Glomerular visceral epithelial cell (primary cell): ENCODE data around the gene POTEE.
"Not testable (repeated sequence)": the region's sequence is repeated elsewhere in the genome, so short reads cannot be mapped to it uniquely, and the experiment has no call there.

Experiments
- DNase-seq: peaks from one replicate; pipeline ENCODE4 v3.0.0-alpha.2; 2016; ENCODE audit errors: extremely low spot score

Gene POTEE

GRCh38 chr2:131209030-131209772 is at the start of gene POTEE:
Gene POTEE, plus strand, starts transcription at chr2:131209536. Its CDS starts 8,867 bp downstream, at chr2:131218403.
- DNase-seq = not testable (repeated sequence)

DNA sequence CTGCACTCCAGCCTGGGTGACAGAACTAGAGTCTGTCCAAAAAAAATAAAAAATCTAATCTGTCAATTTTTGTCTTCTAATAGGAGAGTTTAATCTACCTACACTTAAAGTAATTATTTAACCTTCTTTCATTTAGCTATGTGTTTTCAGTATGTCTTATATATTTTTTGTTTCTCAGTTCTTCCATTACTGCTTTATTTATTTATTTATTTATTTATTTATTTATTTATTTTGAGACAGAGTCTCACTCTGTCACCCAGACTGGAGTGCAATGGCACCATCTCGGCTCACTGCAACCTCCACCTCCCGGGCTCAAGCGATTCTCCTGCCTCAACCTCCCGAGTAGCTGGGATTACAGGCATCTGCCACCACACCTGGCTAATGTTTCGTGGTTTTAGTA is 43.8 kb upstream of the POTEE start:
- not testable (repeated sequence) for DNase-seq

DNA sequence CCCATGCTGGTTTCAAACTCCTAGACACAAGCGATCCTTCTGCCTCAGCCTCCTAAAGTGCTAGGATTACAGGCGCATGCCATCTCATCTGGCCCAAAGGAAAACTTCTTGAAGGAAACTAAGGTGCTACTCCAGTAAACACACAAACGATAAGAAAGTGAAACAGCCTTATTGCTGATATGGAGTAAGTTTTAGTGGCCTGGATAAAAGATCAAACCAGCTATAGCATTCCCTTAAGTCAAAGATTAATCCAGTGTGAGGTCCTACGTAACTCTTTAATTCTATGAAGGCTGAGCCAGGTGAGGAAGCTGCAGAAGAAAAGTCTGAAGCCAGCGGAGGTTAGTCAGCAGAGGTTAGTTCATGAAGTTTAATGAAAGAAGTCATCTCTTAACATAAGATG is 40.8 kb upstream of the POTEE start:
- no peak for DNase-seq

GRCh38 chr2:131178050-131178449 is 31.3 kb upstream of the POTEE start:
- DNase-seq = not testable (repeated sequence)

GRCh38 chr2:131178721-131179418 is 30.5 kb upstream of the POTEE start:
- DNase-seq = not testable (repeated sequence)

- not testable (repeated sequence) for DNase-seq
Observed at GRCh38 chr2:131181451-131181850, 27.9 kb upstream of the POTEE start.

- not testable (repeated sequence) for DNase-seq
Observed at GRCh38 chr2:131193421-131193820, 15.9 kb upstream of the POTEE start.

- not testable (repeated sequence) for DNase-seq
Observed at GRCh38 chr2:131196186-131196585, 13.2 kb upstream of the POTEE start.

- DNase-seq = no peak
Observed at GRCh38 chr2:131201098-131201497, 8.2 kb upstream of the POTEE start.

DNA sequence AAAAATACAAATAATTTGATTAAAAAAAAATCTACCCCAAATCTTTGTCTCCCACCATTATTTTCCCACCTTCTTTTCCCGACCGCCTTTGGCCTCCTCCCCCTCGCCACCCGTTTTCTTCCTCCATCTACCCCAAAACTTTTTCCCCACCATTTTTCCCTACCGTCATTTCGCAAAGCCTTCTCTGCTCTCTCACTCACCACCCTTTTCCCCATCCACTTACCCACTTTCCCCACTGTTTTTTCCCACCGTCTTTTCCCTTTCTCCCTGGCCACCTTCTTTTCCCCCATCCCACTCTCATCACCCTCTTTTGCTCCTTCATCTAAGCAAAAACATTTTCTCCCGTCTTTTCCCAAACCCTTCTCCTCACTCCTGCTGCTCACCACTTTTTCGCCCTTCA is 1.5 kb upstream of the POTEE start:
- DNase-seq = not testable (repeated sequence)

GRCh38 chr2:131209773-131210104 is 403 bp downstream of the POTEE start:
- DNase-seq = not testable (repeated sequence)

DNA sequence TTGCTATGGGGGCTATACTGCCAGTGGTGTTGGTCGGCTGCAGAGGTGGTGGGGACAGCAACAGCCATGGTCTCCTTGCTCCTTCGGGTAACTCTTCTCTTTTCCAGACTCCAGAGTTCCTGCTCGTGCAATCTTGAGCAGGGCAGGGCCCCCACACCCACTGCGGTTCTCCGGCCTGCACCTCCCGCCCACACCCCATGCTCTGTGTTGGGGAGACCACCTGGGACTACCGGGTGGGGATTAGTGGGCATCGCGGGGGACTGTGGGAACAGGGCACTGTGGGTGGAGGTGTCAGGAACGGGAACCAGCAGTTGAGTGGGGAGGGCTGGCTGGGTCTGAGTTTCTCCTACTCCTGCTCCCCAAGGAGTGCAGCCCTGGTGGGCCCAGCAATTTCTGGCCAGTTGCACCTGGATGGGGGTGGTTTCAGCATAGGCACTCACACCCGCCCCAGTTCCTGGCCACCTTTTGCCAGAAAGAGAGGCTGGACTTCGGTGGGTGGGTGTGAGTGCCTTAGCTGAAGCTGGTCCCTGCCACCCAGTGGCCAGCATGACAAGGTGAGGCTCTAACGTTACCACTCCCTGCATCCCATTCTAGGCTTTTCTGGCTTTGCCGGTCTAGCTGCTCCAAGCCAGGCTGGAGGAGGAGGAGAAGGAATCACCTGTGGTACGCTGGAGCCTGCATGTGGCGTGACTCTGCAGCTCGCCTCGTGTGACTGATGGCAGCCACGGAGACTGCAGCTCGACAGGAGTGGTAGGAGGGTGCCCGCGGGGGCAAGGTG is 1.3 kb downstream of the POTEE start:
- DNase-seq = not testable (repeated sequence)

- not testable (repeated sequence) for DNase-seq
Observed at GRCh38 chr2:131217238-131217986, 8.1 kb downstream of the POTEE start.

DNA sequence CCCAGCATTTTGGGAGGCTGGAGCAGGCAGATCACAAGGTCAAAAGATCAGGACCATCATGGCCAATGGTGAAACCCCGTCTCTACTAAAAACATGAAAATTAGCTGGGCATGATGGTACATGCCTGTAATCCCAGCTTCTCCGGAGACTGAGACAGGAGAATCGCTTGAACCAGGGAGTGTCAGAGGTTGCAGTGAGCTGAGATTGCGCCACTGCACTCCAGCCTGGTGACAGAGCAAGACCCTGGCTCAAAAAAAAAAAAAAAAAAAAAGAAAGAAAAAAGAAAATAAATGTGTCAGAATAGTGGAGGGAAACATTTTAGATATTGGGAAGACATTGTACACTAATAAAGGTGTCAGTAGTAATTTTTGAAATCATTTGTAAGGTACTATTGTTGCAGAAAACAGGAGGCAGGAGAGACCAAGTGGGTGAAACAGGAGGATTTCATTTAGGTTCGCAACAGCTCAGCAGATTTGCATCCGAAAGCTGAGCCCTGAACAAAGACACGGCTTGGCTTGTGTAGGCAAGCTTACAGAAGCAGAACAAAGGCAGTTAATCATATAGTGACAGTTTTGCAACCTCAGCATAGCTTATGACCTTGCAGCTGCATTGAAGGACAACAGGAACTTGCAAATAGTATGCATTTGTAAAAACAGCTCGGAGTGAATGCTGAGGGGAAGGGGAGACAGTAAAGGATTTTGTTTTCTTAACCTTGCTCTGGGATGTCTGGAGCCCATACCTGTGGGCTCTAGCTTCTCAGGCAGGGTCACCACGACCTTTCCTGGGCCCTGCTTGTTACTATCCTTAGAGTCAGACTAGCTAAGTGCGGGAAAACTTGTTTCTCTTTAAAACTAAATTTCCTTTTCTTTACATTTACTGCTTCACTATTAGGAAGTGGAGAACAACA is 26.5 kb downstream of the POTEE start:
- not testable (repeated sequence) for DNase-seq
